ENCODE measurements around the gene TCEA3. TPM values are rescaled to one million over a fixed set of nuclear protein-coding genes. Genes with fewer than 3 reads are reported as not detected.

The TCEA3 gene
- total and polyA plus RNA-seq, 2 of the 4 experiments (the other 2 are of a cell fraction): 3.0 to 6.3 TPM

- no peak for TF ChIP-seq MAFK (IDR thresholded peaks at IDR 0.05; ENCODE audit: low read depth, low read length)
- no peak for TF ChIP-seq POLR2A (IDR thresholded peaks at IDR 0.05; ENCODE audit: low read depth, low read length)
Measured at GRCh38 chr1:23385119-23385621, 39.4 kb downstream of the TCEA3 start (continued).

DNA sequence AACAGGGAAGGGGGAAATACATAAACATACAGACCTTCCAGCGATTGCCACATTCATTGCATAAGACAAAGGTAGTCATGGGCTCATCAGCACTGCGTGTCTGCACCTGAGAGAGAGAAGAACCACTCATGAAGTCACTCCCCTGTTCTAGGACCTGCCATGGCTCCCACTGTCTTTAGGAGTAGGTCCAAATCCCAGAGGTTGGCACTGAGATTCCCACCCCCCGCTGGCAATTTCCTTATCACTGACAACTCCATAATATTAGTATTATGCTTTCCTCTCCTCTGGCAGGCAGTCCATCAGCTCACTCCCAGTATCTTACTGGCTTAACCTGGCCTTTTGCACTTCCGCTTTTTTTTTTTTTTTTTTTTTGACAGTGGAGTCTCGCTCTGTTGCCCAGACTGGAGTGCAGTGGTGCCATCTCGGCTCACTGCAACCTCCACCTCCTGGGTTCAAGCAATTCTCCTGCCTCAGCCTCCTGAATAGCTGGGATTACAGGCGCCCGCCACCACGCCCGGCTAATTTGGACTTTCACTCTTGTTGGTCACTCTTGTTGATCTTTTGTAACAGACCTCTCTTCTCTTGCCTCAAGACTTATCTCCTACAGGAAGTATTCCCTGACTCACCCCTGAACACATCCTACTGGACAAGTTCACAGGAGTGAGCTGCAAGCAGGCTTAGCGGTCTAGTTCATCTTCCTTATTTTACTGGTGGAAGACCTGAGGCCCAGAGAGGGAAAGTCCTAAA, 40.1 kb downstream of the TCEA3 start:
- H3K23ac ChIP-seq (ENCODE audit: low read depth, low read length): no peak overlapping the region
- H4K91ac ChIP-seq (ENCODE audit: insufficient read depth, low read depth, low read length): no peak overlapping the region
- peak overlapping the region; percentile 73 for H2AK9ac ChIP-seq (replicated peaks; ENCODE audit: low read depth, low read length, poor library complexity)
- no peaks in the 10 kb centered on the region for H4K20me1 ChIP-seq (ENCODE audit: insufficient read depth, low read length)
- H2BK15ac ChIP-seq (ENCODE audit: low read depth, low read length): no peak overlapping the region
- no peak overlapping the region for H3K4me3 ChIP-seq (ENCODE audit: insufficient read depth, low read depth, low read length)
- H3K27ac ChIP-seq (ENCODE audit: insufficient read depth, low read length): no peak overlapping the region
- H2BK5ac ChIP-seq (ENCODE audit: low read depth, low read length, poor library complexity, severe bottlenecking): peak overlapping the region; percentile 63
- dilution Hi-C loops (cut with HindIII; ENCODE audit: low sequenced_read_pairs, unreplicated experiment): no loop called here
- peak overlapping the region in 1 of 2 experiments; percentile 42; a peak in 1 of 4 replicates for H4K8ac ChIP-seq (ENCODE audit: low read depth in 2 of 2, low read length in 2 of 2)
- no TSS peak for BruUV-seq (replicated peaks)
- 0 out of 2 replicates have a peak, but pooled peaks cover 4% of the 10 kb centered on the region for H3K9me3 ChIP-seq (ENCODE audit: control insufficient read depth, insufficient read depth, low read length)
- DNase-seq (peak; percentile 88), ATAC-seq (ENCODE audit: low read depth) (peak; percentile 92)
- 93% methylated on average over 3 of the region's 11 CpGs; no CpG with 5 or more reads in 1 of the 2 experiments for WGBS, 2 experiments (ENCODE audit: extremely low coverage in 2 of 2, insufficient read length in 1 of 2)
- H2AFZ ChIP-seq (replicated peaks; ENCODE audit: low read length, poor library complexity): peak overlapping the region; percentile 85
- H3K9me1 ChIP-seq (ENCODE audit: insufficient read depth, low read length): peaks cover 17% of the 10 kb centered on the region
- no peak overlapping the region for H3K4me2 ChIP-seq (ENCODE audit: low read depth, low read length)
- in situ Hi-C loops (cut with MboI; ENCODE audit: low sequenced_read_pairs): no loop called here
- no peak overlapping the region for H3K56ac ChIP-seq (ENCODE audit: extremely low read depth, insufficient read depth, low read length)
- ChIA-PET POLR2A (ENCODE audit: unreplicated experiment) (interaction anchor here (1.1 kb wide), 1 partner anchor 40 kb away, joined by 3 read pairs; the partner anchor contains the start of gene HNRNPR), CTCF (interaction anchor here (0.6 kb wide), 1 partner anchor 225 kb away, joined by 3 read pairs; no protein-coding TSS in a partner anchor)
- intact Hi-C loops (cut with micrococcal nuclease): no loop called here
- H2BK120ac ChIP-seq (ENCODE audit: low read depth, low read length): peak overlapping the region; percentile 25; the same call in 1 of the 2 replicates
- peak overlapping the region; percentile 4; the same call in 1 of the 2 replicates for H3K9ac ChIP-seq (ENCODE audit: low read depth, low read length)
- H2AK5ac ChIP-seq (ENCODE audit: low read depth, low read length): peak overlapping the region; percentile 35
- TF ChIP-seq CEBPB (IDR thresholded peaks at IDR 0.05; ENCODE audit: low read depth, low read length) (0 out of 2 replicates have a peak, but pooled peaks have one; percentile 19), POLR2A (IDR thresholded peaks at IDR 0.05; ENCODE audit: low read depth, low read length) (no peak), MAFK (IDR thresholded peaks at IDR 0.05; ENCODE audit: low read depth, low read length) (no peak), NFE2L2 (IDR thresholded peaks at IDR 0.05; ENCODE audit: low read depth, low read length) (no peak), RFX5 (IDR thresholded peaks at IDR 0.05; ENCODE audit: low read depth, low read length) (no peak)
- TF ChIP-seq, protein P1, sequence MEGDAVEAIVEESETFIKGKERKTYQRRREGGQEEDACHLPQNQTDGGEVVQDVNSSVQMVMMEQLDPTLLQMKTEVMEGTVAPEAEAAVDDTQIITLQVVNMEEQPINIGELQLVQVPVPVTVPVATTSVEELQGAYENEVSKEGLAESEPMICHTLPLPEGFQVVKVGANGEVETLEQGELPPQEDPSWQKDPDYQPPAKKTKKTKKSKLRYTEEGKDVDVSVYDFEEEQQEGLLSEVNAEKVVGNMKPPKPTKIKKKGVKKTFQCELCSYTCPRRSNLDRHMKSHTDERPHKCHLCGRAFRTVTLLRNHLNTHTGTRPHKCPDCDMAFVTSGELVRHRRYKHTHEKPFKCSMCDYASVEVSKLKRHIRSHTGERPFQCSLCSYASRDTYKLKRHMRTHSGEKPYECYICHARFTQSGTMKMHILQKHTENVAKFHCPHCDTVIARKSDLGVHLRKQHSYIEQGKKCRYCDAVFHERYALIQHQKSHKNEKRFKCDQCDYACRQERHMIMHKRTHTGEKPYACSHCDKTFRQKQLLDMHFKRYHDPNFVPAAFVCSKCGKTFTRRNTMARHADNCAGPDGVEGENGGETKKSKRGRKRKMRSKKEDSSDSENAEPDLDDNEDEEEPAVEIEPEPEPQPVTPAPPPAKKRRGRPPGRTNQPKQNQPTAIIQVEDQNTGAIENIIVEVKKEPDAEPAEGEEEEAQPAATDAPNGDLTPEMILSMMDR (conservative IDR thresholded peaks at IDR 0.05; ENCODE audit: low read depth, low read length): no peak
- H3K18ac ChIP-seq (ENCODE audit: low read depth, low read length): no peak overlapping the region
- no peak overlapping the region; the same call in 1 of the 2 replicates for H4K5ac ChIP-seq (ENCODE audit: low read depth, low read length)
- H3K27me3 ChIP-seq (ENCODE audit: control insufficient read depth, insufficient read depth, low read length): no peaks in the 10 kb centered on the region
- H2BK20ac ChIP-seq (ENCODE audit: low read depth, low read length): peak overlapping the region; percentile 48; the same call in 1 of the 2 replicates
- peaks cover 6% of the 10 kb centered on the region for H3K4me1 ChIP-seq (ENCODE audit: control insufficient read depth, insufficient read depth, low read length)
- peak overlapping the region; percentile 51 for H3K14ac ChIP-seq (replicated peaks; ENCODE audit: low read depth, low read length)
- peaks cover 2% of the 10 kb centered on the region; the same call in 1 of the 2 replicates for H3K36me3 ChIP-seq (ENCODE audit: control insufficient read depth, insufficient read depth, low read length)
- peak overlapping the region; percentile 33; the same call in 1 of the 2 replicates for H3K4ac ChIP-seq (ENCODE audit: low read depth, low read length)
- no peaks in the 10 kb centered on the region for H3K79me1 ChIP-seq (ENCODE audit: low read depth in 1 of 2, low read length in 2 of 2)

All from IMR-90 (cell line).